Measurements from ENCODE around the gene REL. TPM values are rescaled to one million over a fixed set of nuclear protein-coding genes. Genes with fewer than 3 reads are reported as not detected.

Gene REL
- total and polyA plus RNA-seq, 2 of the 13 experiments (the other 11 are each of a cell fraction or from before 2014, with no cell fraction given) = 3.7 to 7.0 TPM

- no peak overlapping the region for H3K27ac ChIP-seq (ENCODE audit: extremely low read length, insufficient read depth, low read length)
- TF ChIP-seq ZBTB2 (CRISPR knock-in tag; IDR thresholded peaks at IDR 0.05; ENCODE audit: low read depth) (no peak), ZNF766 (CRISPR knock-in tag; IDR thresholded peaks at IDR 0.05; ENCODE audit: borderline replicate concordance) (no peak), PBX2 (CRISPR knock-in tag; IDR thresholded peaks at IDR 0.05) (no peak), HBP1 (CRISPR knock-in tag; IDR thresholded peaks at IDR 0.05; ENCODE audit: low read depth) (no peak), HMGA1 (CRISPR knock-in tag; conservative IDR thresholded peaks at IDR 0.05) (no peak), FIP1L1 (IDR thresholded peaks at IDR 0.05; ENCODE audit: borderline replicate concordance, insufficient read depth, low read depth, low read length) (no peak), SOX6 (IDR thresholded peaks at IDR 0.05) (no peak), SOX6 (CRISPR knock-in tag; IDR thresholded peaks at IDR 0.05) (no peak), TIGD3 (CRISPR knock-in tag; IDR thresholded peaks at IDR 0.05; ENCODE audit: borderline replicate concordance) (no peak), ZSCAN22 (CRISPR knock-in tag; IDR thresholded peaks at IDR 0.05) (no peak), FOXM1 (CRISPR knock-in tag; IDR thresholded peaks at IDR 0.05) (no peak)
- CTCF ChIA-PET (ENCODE audit: low intra/inter-chr PET ratio, low total read pairs) = no interaction called here
- no peaks in the 10 kb centered on the region for H3K36me3 ChIP-seq (replicated peaks in 1 of 2; ENCODE audit: control insufficient read depth in 1 of 2, insufficient read depth in 2 of 2, low read length in 2 of 2)
- ATAC-seq = no peak
- H2AFZ ChIP-seq (ENCODE audit: low read length) = no peak overlapping the region
- H4K20me1 ChIP-seq (ENCODE audit: insufficient read depth, low read length) = no peaks in the 10 kb centered on the region
- no TSS peak for BruUV-seq (replicated peaks)
- no peaks in the 10 kb centered on the region for H3K9me3 ChIP-seq (ENCODE audit: low read length)
- POLR2A ChIA-PET = no interaction called here
- FAIRE-seq = no peak
- H3K9ac ChIP-seq (ENCODE audit: insufficient read depth, low read depth, low read length) = no peak overlapping the region
- H3K4me3 ChIP-seq (replicated peaks in 1 of 3; ENCODE audit: insufficient read depth in 1 of 3, low read depth in 2 of 3, low read length in 3 of 3) = no peak overlapping the region
- WGBS (ENCODE audit: low lambda C conversion rate) = 50% methylated on average over 8 of the region's 8 CpGs
- no peak for DNase-seq (ENCODE audit: low spot score)
- in situ Hi-C loops (cut with HindIII; ENCODE audit: extremely low pct_ligation_motif_present, low pct_unique_long_range_greater_than_20kb) = no loop called here
- no peak overlapping the region for H3K4me2 ChIP-seq (ENCODE audit: low read depth, low read length)
- no peaks in the 10 kb centered on the region for H3K79me2 ChIP-seq (ENCODE audit: insufficient read depth, low read length)
- no peaks in the 10 kb centered on the region; a peak in 1 of 5 replicates for H3K27me3 ChIP-seq (ENCODE audit: control insufficient read depth in 1 of 2, insufficient read depth in 2 of 2, low read length in 2 of 2)
- 0 out of 2 replicates have a peak, but pooled peaks cover under 1% of the 10 kb centered on the region for H3K4me1 ChIP-seq (ENCODE audit: insufficient read depth, low read length)
- intact Hi-C loops (cut with micrococcal nuclease; ENCODE audit: unreplicated experiment) = no loop called here
Measured at GRCh38 chr2:60852282-60852860, 29.0 kb upstream of the REL start.
